Measurements from ENCODE around the gene ATF3.

The ATF3 gene

DNA sequence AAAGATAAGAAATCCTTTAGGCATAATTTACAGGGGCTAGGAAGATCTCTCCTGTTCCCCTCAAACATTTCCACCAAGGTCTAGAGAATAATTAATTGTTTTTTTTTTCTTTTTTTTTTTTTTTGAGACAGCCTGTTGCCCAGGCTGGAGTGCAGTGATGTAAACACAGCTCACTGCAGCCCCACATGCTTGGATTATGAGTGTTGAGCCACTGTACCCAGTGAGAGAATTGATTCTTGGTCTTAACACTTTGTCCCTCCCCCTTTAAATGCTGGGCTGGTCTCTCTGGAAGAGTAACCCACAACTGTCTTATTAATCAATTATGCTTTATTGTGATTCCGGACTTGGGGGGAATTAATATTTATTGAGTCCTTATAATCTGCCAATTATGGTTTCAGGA is 33.4 kb downstream of the ATF3 start:
- H3K36me3 ChIP-seq (ENCODE audit: insufficient read depth, low read length), result no peaks in the 10 kb centered on the region

DNA sequence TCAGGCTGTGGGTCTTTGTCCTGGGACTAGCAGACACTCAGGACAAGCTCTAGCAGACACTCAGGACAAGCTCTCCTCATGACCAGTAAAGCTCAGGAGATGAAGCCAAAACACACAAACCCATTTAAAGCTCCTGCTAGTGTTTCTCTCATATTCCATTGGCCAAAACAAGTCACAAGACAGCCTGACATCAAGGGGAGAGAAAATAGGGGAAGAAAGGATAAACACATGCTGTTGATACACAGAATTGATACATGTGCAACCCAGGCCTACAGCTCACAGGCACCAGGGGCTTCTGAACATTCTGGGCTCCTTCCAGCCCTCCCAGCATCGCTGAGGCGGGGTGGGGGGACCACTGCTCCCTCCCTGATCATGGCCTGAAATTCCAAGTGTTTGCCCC is 35.3 kb downstream of the ATF3 start:
- Histone ChIP-seq H3K4me3 (ENCODE audit: low read length, poor library complexity, severe bottlenecking) (no peak overlapping the region), H3F3A (ENCODE audit: low read depth) (no peaks in the 10 kb centered on the region), H3K36me3 (ENCODE audit: insufficient read depth, low read length) (no peaks in the 10 kb centered on the region), H2AFZ (ENCODE audit: low read length) (no peak overlapping the region; the same call in 1 of the 2 replicates), H3K4me1 (ENCODE audit: insufficient read depth, low read length, poor library complexity, severe bottlenecking) (peaks cover 25% of the 10 kb centered on the region), H3K9me3 (ENCODE audit: insufficient read depth, low read depth, low read length) (no peaks in the 10 kb centered on the region), H3K4me2 (ENCODE audit: low read depth, low read length, poor library complexity, severe bottlenecking) (no peak overlapping the region), H4K20me1 (ENCODE audit: insufficient read depth, low read length, poor library complexity, severe bottlenecking) (no peaks in the 10 kb centered on the region), H3K27me3 (ENCODE audit: insufficient read depth, low read length, poor library complexity, severe bottlenecking) (no peaks in the 10 kb centered on the region), H3K9ac (ENCODE audit: low read depth, low read length, poor library complexity, severe bottlenecking) (no peak overlapping the region), H3K79me2 (ENCODE audit: insufficient read depth, low read length) (no peaks in the 10 kb centered on the region), H3K9me2 (replicated peaks; ENCODE audit: low read depth, low read length) (no peaks in the 10 kb centered on the region)
- TF ChIP-seq CTCF (conservative IDR thresholded peaks at IDR 0.05; ENCODE audit: low read length) (no peak), EZH2phosphoT487 (IDR thresholded peaks at IDR 0.05; ENCODE audit: borderline replicate concordance) (no peak)

More for the DNA sequence above, 33.4 kb downstream of the ATF3 start:
- Histone ChIP-seq H3K9ac (ENCODE audit: low read depth, low read length, poor library complexity, severe bottlenecking) (no peak overlapping the region), H4K20me1 (ENCODE audit: insufficient read depth, low read length, poor library complexity, severe bottlenecking) (no peaks in the 10 kb centered on the region), H3F3A (ENCODE audit: low read depth) (peaks cover 4% of the 10 kb centered on the region; the same call in 1 of the 2 replicates), H3K27me3 (ENCODE audit: insufficient read depth, low read length, poor library complexity, severe bottlenecking) (no peaks in the 10 kb centered on the region), H2AFZ (ENCODE audit: low read length) (no peak overlapping the region), H3K79me2 (ENCODE audit: insufficient read depth, low read length) (no peaks in the 10 kb centered on the region), H3K9me3 (ENCODE audit: insufficient read depth, low read depth, low read length) (no peaks in the 10 kb centered on the region), H3K4me1 (ENCODE audit: insufficient read depth, low read length, poor library complexity, severe bottlenecking) (peaks cover 44% of the 10 kb centered on the region), H3K4me3 (ENCODE audit: low read length, poor library complexity, severe bottlenecking) (no peak overlapping the region), H3K4me2 (ENCODE audit: low read depth, low read length, poor library complexity, severe bottlenecking) (no peak overlapping the region), H3K9me2 (replicated peaks; ENCODE audit: low read depth, low read length) (no peaks in the 10 kb centered on the region)
- TF ChIP-seq EZH2phosphoT487 (IDR thresholded peaks at IDR 0.05; ENCODE audit: borderline replicate concordance), result no peak
- TF ChIP-seq CTCF (conservative IDR thresholded peaks at IDR 0.05; ENCODE audit: low read length), result no peak

- Histone ChIP-seq H3K9ac (ENCODE audit: low read depth, low read length, poor library complexity, severe bottlenecking) (no peak overlapping the region), H3F3A (ENCODE audit: low read depth) (no peaks in the 10 kb centered on the region), H3K9me2 (replicated peaks; ENCODE audit: low read depth, low read length) (no peaks in the 10 kb centered on the region), H3K4me1 (ENCODE audit: insufficient read depth, low read length, poor library complexity, severe bottlenecking) (peaks cover 15% of the 10 kb centered on the region), H4K20me1 (ENCODE audit: insufficient read depth, low read length, poor library complexity, severe bottlenecking) (no peaks in the 10 kb centered on the region), H3K36me3 (ENCODE audit: insufficient read depth, low read length) (no peaks in the 10 kb centered on the region), H3K9me3 (ENCODE audit: insufficient read depth, low read depth, low read length) (no peaks in the 10 kb centered on the region), H3K79me2 (ENCODE audit: insufficient read depth, low read length) (no peaks in the 10 kb centered on the region), H2AFZ (ENCODE audit: low read length) (peak overlapping the region; percentile 1; the same call in 1 of the 2 replicates), H3K4me3 (ENCODE audit: low read length, poor library complexity, severe bottlenecking) (no peak overlapping the region), H3K4me2 (ENCODE audit: low read depth, low read length, poor library complexity, severe bottlenecking) (no peak overlapping the region), H3K27me3 (ENCODE audit: insufficient read depth, low read length, poor library complexity, severe bottlenecking) (no peaks in the 10 kb centered on the region)
- no peak for TF ChIP-seq EZH2phosphoT487 (IDR thresholded peaks at IDR 0.05; ENCODE audit: borderline replicate concordance)
- no peak for TF ChIP-seq CTCF (conservative IDR thresholded peaks at IDR 0.05; ENCODE audit: low read length)
Observed at GRCh38 chr1:212644866-212645545, 36.4 kb downstream of the ATF3 start.

Data from Loucy (cell line).